ENCODE data around the gene IFNL4. TPM values are rescaled to one million over a fixed set of nuclear protein-coding genes. Genes with fewer than 3 reads are reported as not detected.

The IFNL4 gene
- total and polyA plus RNA-seq, 2 of the 4 experiments (the other 2 are of a cell fraction) = not detected

DNA sequence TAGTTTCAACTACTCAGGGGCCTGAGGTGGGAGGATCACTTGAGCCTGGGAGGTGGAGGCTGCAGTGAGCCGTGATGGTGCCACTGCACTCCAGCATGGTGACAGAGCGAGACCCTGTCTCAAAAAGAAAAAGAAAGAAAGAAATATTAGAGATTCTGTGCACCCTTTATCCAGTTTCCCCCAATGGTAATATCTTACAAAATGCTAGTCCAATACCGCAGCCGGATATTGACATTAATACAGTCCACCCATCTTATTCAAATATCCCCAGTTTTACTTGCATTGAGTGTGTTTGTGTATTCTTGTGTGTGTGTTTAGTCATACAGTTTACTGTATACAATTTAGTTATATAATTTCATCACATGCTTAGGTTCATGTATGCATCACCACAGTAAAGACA, 8.6 kb upstream of the IFNL4 start:
- no peak overlapping the region for H2BK120ac ChIP-seq (ENCODE audit: low read depth, low read length)
- H3K23ac ChIP-seq (ENCODE audit: low read depth, low read length) = no peak overlapping the region
- H2BK5ac ChIP-seq (ENCODE audit: low read depth, low read length, poor library complexity, severe bottlenecking) = no peak overlapping the region
- H3K4ac ChIP-seq (ENCODE audit: low read depth, low read length) = no peak overlapping the region
- H3K14ac ChIP-seq (replicated peaks; ENCODE audit: low read depth, low read length) = no peak overlapping the region
- ChIA-PET CTCF (no interaction called here), POLR2A (ENCODE audit: unreplicated experiment) (no interaction called here)
- no peak for TF ChIP-seq NFE2L2 (IDR thresholded peaks at IDR 0.05; ENCODE audit: low read depth, low read length)
- no peak overlapping the region for H3K56ac ChIP-seq (ENCODE audit: extremely low read depth, insufficient read depth, low read length)
- no peaks in the 10 kb centered on the region for H3K36me3 ChIP-seq (ENCODE audit: control insufficient read depth, insufficient read depth, low read length)
- in situ Hi-C loops (cut with MboI; ENCODE audit: low sequenced_read_pairs) = no loop called here
- no peak overlapping the region for H3K27ac ChIP-seq (ENCODE audit: insufficient read depth, low read length)
- H4K91ac ChIP-seq (ENCODE audit: insufficient read depth, low read depth, low read length) = no peak overlapping the region
- WGBS, 2 experiments (ENCODE audit: extremely low coverage in 2 of 2, insufficient read length in 1 of 2) = no CpG with 5 or more reads among the region's 4 CpGs
- H4K20me1 ChIP-seq (ENCODE audit: insufficient read depth, low read length) = no peaks in the 10 kb centered on the region
- no peak overlapping the region for H4K8ac ChIP-seq (ENCODE audit: low read depth in 2 of 2, low read length in 2 of 2)
- no peaks in the 10 kb centered on the region for H3K9me3 ChIP-seq (ENCODE audit: control insufficient read depth, insufficient read depth, low read length)
- H2BK20ac ChIP-seq (ENCODE audit: low read depth, low read length) = no peak overlapping the region
- no peak overlapping the region for H3K4me3 ChIP-seq (ENCODE audit: insufficient read depth, low read depth, low read length)
- H2AK5ac ChIP-seq (ENCODE audit: low read depth, low read length) = no peak overlapping the region
- dilution Hi-C loops (cut with HindIII; ENCODE audit: low sequenced_read_pairs, unreplicated experiment) = no loop called here
- ATAC-seq (ENCODE audit: low read depth) (no peak), DNase-seq (no peak)
- H3K18ac ChIP-seq (ENCODE audit: low read depth, low read length) = no peak overlapping the region
- no peaks in the 10 kb centered on the region for H3K79me1 ChIP-seq (ENCODE audit: low read depth in 1 of 2, low read length in 2 of 2)
- intact Hi-C loops (cut with micrococcal nuclease) = no loop called here
- H3K9me1 ChIP-seq (ENCODE audit: insufficient read depth, low read length) = no peaks in the 10 kb centered on the region
- H2AFZ ChIP-seq (replicated peaks; ENCODE audit: low read length, poor library complexity) = no peak overlapping the region
- no peaks in the 10 kb centered on the region for H3K4me1 ChIP-seq (ENCODE audit: control insufficient read depth, insufficient read depth, low read length)
- H3K27me3 ChIP-seq (ENCODE audit: control insufficient read depth, insufficient read depth, low read length) = peaks cover 35% of the 10 kb centered on the region
- H3K4me2 ChIP-seq (ENCODE audit: low read depth, low read length) = no peak overlapping the region
- no peak overlapping the region for H4K5ac ChIP-seq (ENCODE audit: low read depth, low read length)
- BruUV-seq (replicated peaks) = no TSS peak
- H3K9ac ChIP-seq (ENCODE audit: low read depth, low read length) = no peak overlapping the region
- H2AK9ac ChIP-seq (replicated peaks; ENCODE audit: low read depth, low read length, poor library complexity) = no peak overlapping the region
- no peak overlapping the region for H2BK15ac ChIP-seq (ENCODE audit: low read depth, low read length)

Measured in IMR-90 (cell line).